NCI-H460 (cell line): ENCODE measurements around the gene TSGA10IP. TPM values are rescaled to one million over a fixed set of nuclear protein-coding genes. Genes with fewer than 3 reads are reported as not detected.
A peak's percentile ranks its signal among the peaks of the same experiment; 100 is the strongest.

Experiments used
- DNase-seq: peaks from one replicate; pipeline ENCODE4 v3.0.0-alpha.2; 2016; ENCODE audit warnings: low read depth; ENCODE audit errors: extremely low read depth
- polyA plus RNA-seq: library from polyadenylated mRNA; depleted of rRNA; stranded (reverse); fragments of >200 nt; gene quantifications from 2 replicates; pipeline ENCODE4 v1.2.3, GENCODE V29; 2014; cell fraction: nucleus; rRNA removed
- total RNA-seq: library from RNA; depleted of rRNA; stranded (reverse); fragments of >200 nt; shearing (Covaris generic); gene quantifications from 2 replicates; pipeline ENCODE4 v1.2.3, GENCODE V29; 2014; rRNA removed

TSGA10IP gene
- total RNA-seq = not detected in 2 replicates
- polyA plus RNA-seq = not detected in 2 replicates

DNA sequence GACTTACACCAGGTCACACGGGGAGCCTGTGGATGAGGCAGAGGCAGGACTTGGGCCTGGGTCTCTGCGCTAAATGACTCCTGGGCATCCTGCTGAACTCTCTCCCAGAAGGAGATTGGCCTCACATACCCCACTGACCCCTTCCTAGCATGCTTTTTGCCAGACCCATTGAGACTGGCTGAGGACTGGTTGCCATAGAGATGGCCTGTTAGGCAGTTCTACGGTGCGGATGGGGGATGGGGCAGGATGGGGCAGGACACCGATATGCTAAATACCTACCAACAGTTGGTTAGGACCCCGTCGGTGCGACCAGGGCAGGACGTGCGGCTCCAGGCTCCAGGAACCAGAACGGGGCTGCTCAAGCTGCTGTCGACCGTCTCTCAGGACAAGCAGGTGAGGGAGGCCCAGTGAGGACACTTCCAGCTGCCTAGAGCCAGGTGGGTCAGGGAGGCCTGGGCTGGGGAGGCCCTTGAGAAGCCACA lies at the start of gene TSGA10IP:
Gene TSGA10IP (plus strand): TSS at position 51 of the 482 bp plus-strand sequence. CDS start 196 bp downstream, at position 247.
- no peak for DNase-seq

DNA sequence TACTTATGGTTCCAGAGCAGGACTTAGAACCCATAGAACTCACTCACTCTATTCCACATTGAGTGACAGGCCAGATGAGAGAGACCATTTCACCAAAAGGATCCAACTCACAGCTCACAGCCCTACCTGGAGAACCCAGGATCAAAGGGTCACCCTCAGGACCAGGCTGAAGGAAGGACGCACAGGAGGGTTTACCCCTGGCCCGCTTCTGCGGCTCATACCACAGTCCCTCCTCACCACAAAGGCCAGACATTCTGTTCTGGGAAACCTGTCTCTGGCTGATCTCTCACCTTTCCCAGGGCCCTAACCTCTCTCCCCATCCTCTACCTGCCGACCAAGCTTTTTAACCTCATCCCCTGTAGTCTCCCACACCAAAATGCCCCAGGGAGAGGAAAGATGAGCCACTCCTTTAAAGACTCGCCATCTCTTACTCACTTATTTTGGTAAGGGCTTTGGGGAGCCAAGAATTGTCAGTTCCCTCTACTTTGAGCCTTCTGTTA lies 49.7 kb upstream of the TSGA10IP start:
- DNase-seq = no peak

DNA sequence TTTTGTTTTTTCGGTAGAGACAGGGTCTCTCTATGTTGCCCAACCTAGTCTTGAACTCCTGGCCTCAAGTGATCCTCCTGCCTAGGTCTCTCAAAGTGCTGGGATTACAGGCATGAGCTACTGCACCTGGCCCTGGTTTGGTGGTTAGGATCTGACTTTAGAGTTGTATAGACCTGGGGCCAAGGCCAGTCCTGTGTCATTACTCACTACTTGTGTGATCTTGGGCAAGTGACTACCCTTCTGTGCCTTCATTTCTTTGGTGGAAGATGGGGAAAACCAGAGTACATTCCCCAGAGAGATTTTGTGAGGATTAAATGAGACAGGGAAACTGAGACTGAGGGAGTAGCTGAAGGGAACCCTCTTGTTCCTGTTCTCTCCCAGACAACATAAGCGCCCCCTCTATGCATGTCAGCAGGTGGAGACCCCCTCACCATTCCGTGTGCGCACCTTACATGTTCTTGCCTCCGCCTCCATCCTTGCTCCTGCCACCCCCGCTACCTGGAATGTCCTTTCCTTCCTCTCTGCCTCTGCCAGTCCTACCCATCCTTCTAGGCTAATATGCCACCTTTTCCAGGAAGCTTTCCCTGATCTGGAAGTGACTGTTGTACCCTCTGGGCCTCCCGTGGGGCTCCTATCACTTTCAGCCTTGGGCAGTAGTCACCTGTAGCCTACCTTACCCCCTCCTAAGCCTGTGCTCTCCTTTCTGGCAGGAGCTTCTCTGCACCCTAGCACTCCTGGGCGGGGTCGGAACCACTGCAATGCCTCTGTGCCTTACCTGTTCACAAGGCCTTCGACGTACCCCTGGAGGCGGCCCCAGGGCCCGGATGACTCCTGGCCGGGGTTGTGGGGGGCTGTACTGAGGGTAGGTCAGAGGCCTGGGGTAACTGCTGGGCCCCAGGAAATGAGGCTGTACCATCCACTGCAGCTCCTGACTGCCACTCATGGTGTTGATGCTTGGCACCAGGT lies 49.0 kb upstream of the TSGA10IP start:
- DNase-seq = no peak

DNA sequence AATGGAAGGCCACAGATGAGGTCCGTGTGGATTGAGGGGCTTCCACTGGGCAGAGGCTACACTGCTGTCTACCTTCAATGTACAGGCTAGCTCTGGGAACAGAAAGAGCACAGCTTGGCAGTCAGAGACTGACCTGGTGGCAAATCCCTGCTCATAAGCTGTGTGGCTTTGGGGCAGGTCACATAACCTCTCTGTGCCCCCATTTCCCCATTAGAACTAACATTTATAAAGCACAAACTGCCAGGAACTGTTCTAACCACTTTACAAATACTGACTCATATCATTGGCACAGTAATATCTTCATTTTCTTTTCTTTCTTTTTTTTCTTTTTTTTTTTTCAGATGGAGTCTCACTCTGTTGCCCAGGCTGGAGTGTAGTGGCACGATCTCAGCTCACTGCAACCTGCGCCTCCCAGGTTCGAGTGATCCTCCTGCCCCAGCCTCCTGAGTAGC lies 48.2 kb upstream of the TSGA10IP start:
- DNase-seq = no peak

DNA sequence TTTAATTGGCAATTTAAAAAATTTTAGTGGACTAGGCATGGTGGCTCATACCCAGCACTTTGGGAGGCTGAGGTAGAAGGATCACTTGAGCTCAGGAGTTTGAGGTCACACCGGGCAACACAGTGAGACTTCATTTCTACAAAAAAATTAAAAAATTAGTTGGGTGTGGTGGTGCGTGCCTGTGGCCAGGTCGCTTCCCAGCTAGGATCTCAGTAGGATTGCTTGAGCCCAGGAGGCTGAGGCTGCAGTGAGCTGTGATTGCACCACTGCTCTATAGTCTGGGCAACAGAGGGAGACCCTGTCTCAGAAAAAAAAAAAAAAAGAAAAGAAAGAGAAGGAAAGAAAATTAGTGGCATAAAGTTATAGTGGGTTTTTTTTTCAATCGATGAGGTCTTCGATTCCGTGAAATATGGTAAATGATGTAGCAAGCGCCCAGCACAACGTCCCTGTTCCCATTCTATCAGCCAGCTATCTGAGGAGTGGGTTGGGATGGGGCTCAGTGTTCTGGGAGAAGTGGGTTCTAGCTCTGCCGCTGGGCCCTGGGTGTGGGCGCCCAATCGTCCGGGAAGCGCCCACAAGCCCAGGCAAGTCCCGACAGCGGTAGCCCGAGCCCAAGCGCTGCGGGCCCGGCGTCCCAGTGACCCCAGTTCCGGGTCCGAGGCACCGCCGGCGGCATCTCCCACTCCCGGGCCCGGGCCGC lies 46.5 kb upstream of the TSGA10IP start:
- DNase-seq = no peak

DNA sequence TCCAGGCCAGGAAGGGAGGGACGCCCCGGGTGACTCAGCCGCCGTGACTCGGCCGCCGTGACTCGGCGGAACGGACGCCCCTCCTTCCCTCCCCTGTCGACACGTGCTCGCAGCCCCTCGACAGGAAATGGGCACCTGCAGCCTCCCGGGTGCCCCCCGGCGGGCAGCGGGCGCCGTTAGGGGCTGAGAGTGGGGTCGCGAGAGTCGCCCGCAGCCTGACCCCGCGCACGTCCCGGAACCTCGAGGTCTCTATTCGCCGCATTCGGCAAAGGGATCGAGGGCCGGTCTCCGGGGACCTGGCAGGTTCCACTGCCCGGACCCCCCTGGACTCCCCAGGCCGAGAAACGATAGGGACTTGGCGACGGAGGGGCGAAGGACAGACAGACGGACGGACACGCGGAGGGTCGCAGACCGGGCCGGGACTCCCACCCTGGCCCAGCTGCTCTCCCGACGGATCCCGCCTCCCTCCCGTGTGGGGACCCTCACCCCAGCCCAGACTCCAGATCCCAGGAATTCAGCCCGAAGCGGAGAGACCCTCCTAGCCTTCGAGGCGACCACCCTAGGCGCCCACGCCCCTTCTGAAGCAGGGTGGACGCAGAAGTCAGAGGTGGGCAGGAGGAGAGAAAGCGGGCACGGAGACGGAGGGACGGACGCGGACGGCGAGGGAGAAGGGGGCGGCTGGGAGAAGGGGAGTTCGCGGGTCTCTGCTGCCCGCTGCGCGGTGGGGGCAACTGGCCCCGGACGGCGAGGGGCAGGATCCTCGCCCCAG lies 45.7 kb upstream of the TSGA10IP start:
- peak; percentile 70 for DNase-seq

DNA sequence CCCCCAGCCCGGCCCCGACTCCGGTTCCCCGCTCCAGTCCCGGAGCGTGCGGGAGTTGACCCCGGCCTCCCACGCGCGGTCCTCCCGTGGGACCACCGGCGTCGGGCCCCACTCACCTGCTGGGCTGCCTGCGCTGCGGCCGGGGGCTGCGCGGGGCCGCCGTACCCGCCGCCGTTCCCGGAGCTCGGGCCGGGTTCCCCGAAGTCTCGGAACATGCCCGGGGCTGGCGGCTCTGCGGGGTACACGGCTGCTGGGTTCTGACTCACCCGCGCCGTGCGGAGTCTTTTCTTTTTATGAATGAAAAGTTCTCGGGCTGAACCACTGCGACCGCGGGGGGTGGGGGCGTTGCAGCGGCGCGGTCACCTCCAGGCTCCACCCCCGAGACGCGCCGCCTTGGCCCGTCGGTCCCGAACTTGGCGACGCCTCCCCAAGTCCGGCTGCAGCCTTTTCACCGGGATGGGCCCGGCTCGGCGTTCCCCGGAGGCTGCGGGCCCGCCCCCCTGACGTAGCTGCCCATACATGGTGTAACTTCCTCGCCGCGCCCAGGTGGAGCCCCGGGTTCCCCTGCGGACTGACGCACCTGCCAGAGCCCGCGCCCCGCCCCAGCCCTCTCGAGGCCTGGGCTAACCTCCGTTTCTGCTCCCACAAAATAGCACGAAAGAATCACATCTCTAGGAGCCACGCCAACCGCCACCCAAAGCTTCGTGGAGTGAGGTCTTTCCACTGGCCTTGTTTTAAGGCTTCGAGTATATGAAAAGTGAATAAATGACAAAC lies 45.0 kb upstream of the TSGA10IP start, which contains the start of gene FOSL1:
Gene FOSL1 (minus strand): TSS at position 264 of the 774 bp plus-strand sequence. CDS start 49 bp downstream, at position 215.
- peak; percentile 90 for DNase-seq

DNA sequence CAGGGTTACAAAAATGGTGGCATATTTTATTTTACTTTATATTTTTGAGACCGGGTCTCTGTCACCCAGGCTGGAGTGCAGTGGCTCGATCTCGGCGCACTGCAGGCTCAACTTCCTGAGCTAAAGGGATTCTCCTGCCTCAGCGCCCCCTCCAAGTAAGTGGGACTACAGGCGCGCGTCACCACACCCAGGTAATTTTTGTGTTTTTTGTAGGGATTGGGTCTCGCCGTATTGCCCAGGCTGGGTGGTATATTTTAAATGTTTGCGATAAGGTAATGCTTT lies 44.4 kb upstream of the TSGA10IP start:
- DNase-seq = no peak

DNA sequence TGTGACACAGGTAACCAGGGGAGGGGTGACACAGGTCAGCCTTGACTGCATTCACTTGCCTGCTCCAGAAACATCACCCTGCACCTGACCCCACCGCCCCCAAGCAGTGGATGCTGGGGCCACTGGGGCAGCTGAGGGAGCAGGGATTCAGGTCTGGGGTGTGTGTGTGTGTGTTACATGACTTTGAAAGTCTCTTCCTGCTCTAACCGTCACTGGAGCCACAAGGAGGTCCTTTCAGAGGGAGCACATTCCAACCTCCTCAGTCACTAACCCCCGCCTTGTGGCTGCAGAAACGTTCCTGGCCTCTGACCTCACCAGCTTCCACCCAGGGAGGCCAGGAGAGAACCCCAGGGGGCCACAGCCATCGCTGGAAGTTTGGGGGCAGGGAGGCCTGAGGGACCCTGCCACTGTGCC lies 42.2 kb upstream of the TSGA10IP start:
- DNase-seq = no peak

DNA sequence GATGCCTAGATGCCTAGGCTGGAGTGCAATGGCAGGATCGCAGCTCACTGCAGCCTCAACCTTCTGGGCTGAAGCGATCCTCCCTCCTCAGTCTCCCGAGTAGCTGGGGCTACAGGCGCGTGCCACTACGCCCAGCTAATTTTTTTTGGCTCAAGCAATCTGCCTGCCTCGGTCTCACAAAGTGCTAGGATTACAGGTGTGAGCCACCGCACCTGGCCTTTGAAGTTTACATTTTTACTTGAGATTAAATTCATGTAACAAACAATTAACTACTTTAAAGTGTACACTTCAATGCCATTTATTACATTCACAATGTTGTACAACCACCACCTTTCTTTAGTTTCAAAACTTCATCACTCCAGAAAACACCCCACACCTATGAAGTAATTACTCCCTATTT lies 41.6 kb upstream of the TSGA10IP start:
- no peak for DNase-seq

DNA sequence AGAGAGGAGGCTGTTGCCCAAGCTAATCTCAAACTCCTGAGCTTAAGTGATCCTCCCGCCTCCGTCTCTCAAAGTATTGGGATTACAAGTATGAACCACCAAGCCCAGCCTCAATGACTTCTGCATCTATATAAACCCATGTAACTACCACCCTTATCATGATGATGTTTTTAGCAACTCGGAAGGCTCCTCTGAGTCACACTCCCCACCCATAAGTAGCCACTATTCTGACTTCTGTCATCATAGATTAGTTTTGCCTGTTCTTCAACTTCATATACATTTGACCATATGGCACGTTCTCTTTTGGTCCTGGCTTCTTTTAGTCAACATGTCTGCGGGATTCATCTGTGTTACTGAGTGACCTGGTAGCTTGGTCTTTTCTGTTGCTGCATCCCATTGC lies 38.7 kb upstream of the TSGA10IP start:
- DNase-seq = no peak

DNA sequence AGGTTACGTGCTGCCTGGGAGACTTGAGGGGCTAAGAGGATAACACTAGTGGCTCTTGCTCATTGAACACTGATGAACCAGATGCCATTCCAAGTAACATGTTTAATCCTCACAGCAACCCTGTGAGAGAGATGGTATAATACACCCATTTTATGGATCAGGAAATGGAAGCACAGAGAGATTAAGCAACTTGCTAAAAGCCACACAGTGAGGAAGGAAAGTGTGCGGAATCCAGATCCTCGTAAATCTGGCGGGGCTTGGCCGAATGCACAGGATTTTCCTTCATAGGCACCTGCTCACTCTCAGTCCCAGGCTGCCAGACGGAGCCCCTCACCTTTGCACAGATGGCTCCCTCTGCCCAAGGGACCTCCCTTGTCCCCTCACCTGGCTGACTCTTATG lies 37.4 kb upstream of the TSGA10IP start:
- no peak for DNase-seq

DNA sequence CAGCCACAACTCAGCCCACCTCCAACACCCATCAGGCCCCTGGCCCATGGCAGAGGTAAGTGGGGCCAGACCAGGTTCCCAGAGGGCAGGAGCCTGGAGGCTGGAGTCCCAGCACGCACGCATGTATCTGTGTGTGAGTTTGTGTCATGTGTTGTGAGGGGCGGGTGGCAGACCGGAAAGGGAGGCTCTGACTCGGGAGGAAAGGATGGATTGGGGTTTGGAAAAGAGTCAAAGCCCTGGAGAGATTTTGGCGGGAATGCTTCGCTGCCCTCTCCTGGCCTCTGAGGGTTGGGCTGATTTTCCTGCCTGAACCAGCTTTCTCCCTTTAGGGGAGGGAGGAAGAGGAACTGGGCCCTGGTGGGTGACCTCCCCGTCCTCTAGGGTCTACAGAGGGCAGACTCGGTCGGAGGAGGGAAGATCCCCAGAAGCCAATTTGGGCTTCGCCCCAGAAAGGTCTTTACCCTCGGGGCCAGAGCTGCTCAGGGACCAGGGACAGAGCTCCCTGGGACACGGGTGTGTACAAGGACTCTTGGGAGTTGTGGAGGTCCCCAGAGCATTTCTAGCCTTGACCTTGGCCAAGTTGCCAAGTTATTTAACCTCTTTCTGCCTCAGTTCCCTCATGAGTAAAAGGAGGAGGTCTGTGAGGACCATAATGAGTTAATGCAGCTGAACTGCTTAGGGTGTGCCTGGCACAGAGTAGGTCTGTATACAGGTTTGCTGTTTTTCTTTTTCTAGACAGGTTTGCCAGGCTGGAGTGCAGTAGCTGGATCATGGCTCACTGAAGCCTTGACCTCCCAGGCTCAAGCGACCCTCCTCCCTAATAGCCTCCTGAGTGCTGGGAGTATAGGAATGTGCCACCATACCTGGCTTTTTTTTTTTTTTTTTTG lies 33.4 kb upstream of the TSGA10IP start:
- peak; percentile 49 for DNase-seq

DNA sequence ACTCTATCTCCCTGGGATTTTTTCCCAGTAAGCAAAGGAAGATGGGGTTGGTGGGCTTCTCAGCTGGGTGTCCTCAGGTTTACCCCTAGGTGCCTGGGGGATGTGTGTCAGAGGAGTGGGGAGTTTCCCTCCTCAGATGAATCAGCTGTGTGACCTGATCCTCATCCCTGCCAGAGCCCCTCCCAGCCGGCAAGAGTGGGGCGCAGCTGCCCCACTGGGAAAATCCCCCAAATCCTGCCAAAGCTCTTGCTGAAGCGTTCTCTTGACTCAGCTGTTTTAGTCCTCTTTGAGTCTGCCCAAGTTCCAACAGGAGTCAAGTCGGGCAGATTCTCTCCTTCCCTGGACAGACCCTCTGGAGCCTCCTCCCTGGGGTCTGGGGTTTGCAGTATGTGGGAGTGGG lies 32.4 kb upstream of the TSGA10IP start:
- DNase-seq = no peak

DNA sequence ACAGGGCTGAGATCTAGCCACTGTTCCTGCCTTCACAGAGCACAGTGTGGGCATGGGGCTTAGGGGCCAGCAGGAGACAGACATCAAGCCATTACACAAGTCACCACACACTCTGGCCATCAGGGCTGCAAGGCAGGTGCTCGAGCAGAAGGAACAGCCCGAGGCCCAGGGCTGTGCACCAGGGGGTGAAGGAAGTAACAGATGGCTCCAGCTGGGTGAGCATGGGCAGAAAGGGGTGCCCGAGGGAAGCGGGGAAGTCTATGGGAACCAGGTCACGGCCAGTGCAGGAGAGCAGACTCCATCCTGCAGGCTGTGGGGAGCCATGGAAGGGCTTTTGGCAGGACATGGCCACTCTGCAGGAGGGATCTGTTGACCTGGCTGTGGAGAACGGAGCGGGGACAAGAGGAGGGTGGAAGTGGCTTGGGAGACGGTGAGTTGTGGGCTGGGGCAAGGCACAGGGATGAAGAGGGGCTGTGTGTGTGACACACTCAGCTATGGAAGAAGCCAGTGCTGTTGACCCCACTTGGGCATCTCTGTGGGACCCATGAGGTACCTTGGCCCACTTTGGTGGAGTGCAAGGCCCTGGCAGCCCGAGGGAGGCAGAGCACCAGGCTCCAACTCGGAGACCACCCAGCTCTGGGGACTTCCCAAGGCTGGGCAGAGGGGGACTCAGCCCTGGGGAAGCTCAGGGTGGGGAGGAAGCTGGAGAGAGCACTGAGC lies 30.0 kb upstream of the TSGA10IP start:
- DNase-seq = no peak

DNA sequence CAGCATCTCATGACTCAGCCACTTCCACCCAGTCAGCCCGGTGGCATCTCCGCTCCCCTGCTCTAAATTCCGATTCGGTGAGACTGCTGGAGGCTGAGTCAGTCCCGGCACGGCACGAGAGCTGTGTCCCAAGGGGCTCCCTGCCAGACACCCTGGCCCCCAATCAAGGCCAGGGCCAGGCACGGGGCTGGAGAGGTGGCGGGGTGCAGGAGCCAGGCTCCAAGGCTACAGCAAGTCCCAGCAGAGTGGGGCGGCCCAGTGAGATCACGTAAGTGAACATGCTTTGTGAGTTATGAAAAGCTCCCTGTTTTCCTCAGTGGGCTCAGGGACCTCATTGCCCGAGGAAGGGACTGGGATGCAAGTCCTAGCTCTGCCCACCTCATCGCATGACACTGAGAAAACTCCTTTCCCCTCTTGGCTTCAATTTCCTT lies 29.4 kb upstream of the TSGA10IP start:
- DNase-seq = peak; percentile 87

DNA sequence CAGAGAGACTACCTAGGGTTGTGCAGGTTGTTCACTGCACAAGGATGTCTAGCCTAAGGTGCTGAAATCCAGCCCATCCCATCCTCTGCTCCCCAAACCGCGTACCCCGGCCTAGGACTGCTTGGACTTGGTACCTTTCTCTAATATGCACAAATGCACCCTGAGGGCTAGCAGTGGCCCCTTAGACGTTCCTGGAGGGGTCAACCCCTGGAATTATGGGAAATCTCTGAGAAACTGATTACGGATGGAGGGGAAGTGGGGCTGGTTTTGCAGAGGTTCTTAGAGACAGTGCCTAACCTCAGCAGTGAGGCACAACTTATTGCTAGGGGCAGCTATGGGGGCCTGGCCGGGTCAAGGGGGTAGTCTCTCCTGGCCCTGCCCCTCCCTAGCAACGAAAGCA lies 28.9 kb upstream of the TSGA10IP start:
- DNase-seq = no peak

DNA sequence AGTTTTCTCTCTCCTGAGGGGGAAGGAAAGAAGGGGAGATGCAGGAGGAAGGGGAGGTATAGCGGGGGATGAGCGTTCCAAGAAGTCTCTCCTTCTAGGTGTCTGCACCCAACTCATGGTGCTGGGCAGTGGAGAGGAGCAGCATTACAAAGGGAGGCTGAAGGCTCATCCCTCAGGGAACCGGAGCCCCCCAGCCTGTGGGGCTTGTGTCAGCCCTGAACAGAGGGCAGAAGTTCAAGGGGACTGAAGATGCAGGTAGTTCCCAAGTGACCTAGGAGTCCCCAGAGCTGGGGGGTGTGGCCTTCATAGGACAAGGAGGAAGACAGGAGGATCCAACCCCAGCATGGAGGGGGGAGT lies 28.2 kb upstream of the TSGA10IP start:
- DNase-seq = no peak
